Fibroblast of lung (primary cell): ENCODE data around the gene DLG2. TPM values are rescaled to one million over a fixed set of nuclear protein-coding genes. Genes with fewer than 3 reads are reported as not detected.

ENCODE experiments used
- DNase-seq, 2 donors: peaks; one replicate each; pipeline versions ENCODE4 v3.0.0 to v3.0.0-alpha.2; 2010; ENCODE audit warnings: low read depth in 2 of 2
- H2AFZ ChIP-seq: 2 replicates; pipeline ENCODE4 v1.5.1; 2012; ENCODE audit warnings: low read length, control low read depth, inconsistent platforms
- H3K27ac ChIP-seq: 2 replicates; pipeline ENCODE4 v1.5.1; 2011; ENCODE audit warnings: low read length, control low read depth; ENCODE audit not compliant: insufficient read depth
- H3K27me3 ChIP-seq: 2 replicates; pipeline ENCODE4 v1.5.1; 2011; ENCODE audit warnings: mild to moderate bottlenecking, low read length; ENCODE audit not compliant: control insufficient read depth, insufficient read depth
- H3K36me3 ChIP-seq: 2 replicates; pipeline ENCODE4 v1.5.1; 2011; ENCODE audit warnings: low read length; ENCODE audit not compliant: control insufficient read depth, insufficient read depth
- H3K4me1 ChIP-seq: 2 replicates; pipeline ENCODE4 v1.5.1; 2011; ENCODE audit warnings: low read length; ENCODE audit not compliant: control insufficient read depth, insufficient read depth; ENCODE audit errors: extremely low read depth
- H3K4me2 ChIP-seq: 2 replicates; pipeline ENCODE4 v1.5.1; 2011; ENCODE audit warnings: low read length, control low read depth; ENCODE audit not compliant: insufficient read depth; ENCODE audit errors: extremely low read depth
- H3K4me3 ChIP-seq, 4 experiments: fragments of 200-600 bp in 1 of 4; sonication (generic) in 1 of 4; replicated peaks in 1 of 4; 2 replicates each; pipeline ENCODE4 v1.5.1; 2011 to 2016; ENCODE audit warnings: low read length in 4 of 4, low read depth in 3 of 4, mild to moderate bottlenecking in 3 of 4, control low read depth in 2 of 4, inconsistent platforms in 1 of 4, mixed read lengths in 1 of 4; ENCODE audit not compliant: insufficient read depth in 1 of 4; ENCODE audit errors: control extremely low read depth in 1 of 4
- H3K79me2 ChIP-seq: 2 replicates; pipeline ENCODE4 v1.5.1; 2012; ENCODE audit warnings: mild to moderate bottlenecking, low read length, inconsistent platforms; ENCODE audit not compliant: control insufficient read depth, insufficient read depth
- H3K9ac ChIP-seq: 2 replicates; pipeline ENCODE4 v1.5.1; 2011; ENCODE audit warnings: mild to moderate bottlenecking, low read length, control low read depth; ENCODE audit not compliant: insufficient read depth
- H3K9me3 ChIP-seq: 2 replicates; pipeline ENCODE4 v1.5.1; 2012; ENCODE audit warnings: low read depth, low read length; ENCODE audit not compliant: control insufficient read depth, insufficient read depth
- H4K20me1 ChIP-seq: 2 replicates; pipeline ENCODE4 v1.5.1; 2011; ENCODE audit warnings: low read length; ENCODE audit not compliant: control insufficient read depth, insufficient read depth; ENCODE audit errors: extremely low read depth
- CTCF ChIP-seq, 2 donors: IDR thresholded peaks in 1 of 2; conservative IDR thresholded peaks in 1 of 2; 1 replicate in 1 of 2; 2 replicates in 1 of 2; pipeline ENCODE4 v1.5.1; 2011 to 2012; ENCODE audit warnings: low read length in 2 of 2, control low read depth in 1 of 2, inconsistent platforms in 1 of 2, low read depth in 1 of 2, mild to moderate bottlenecking in 1 of 2
- EZH2 ChIP-seq: IDR thresholded peaks from 2 replicates; pipeline ENCODE4 v1.5.1; 2012; ENCODE audit warnings: low read length, control low read depth, mild to moderate bottlenecking; ENCODE audit errors: missing control alignments
- polyA plus RNA-seq, 2 donors: library from polyadenylated mRNA; depleted of rRNA in 1 of 2; stranded (reverse) in 1 of 2; unstranded in 1 of 2; fragments of >200 nt; gene quantifications; 2 replicates each; pipeline ENCODE4 v1.2.1, GENCODE V29; 2011 to 2012; ENCODE audit warnings: missing spikeins in 1 of 2
- total RNA-seq: library from RNA; depleted of rRNA; stranded (reverse); fragments of >200 nt; gene quantifications from 2 replicates; pipeline ENCODE4 v1.2.1, GENCODE V29; 2014

The DLG2 gene
- total and polyA plus RNA-seq, 2 donors (not counting 1 experiment from before 2014, with no cell fraction given), result 0.77 to 2.3 TPM

DNA sequence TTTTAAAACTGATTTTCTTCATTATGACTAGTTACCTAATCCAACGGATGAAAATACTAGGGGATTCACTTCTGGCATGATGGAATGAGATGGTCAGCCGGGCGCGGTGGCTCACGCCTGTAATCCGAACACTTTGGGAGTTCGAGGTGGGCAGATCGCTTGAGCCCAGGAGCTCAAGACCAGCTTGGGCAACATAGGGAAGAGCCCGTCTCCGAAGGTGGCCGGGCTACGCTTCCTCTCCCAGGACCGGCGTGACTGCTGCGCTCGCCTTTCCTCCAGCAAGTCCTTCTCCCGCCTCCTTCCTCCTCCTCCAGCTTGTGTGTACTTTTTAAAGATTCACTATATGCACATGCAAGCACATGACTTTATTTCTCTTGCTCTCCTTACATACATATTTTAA lies 1835.6 kb downstream of the DLG2 start:
- Histone ChIP-seq H3K79me2 (no peaks in the 10 kb centered on the region), H3K27me3 (no peaks in the 10 kb centered on the region), H3K27ac (no peak overlapping the region), H4K20me1 (no peaks in the 10 kb centered on the region), H3K36me3 (no peaks in the 10 kb centered on the region), H3K4me3 (no peak overlapping the region), H2AFZ (no peak overlapping the region), H3K9ac (no peak overlapping the region), H3K9me3 (no peaks in the 10 kb centered on the region), H3K4me1 (no peaks in the 10 kb centered on the region), H3K4me2 (no peak overlapping the region)
- TF ChIP-seq EZH2 (no peak), CTCF (conservative IDR thresholded peaks at IDR 0.05 in 1 of 2, IDR thresholded peaks at IDR 0.05 in 1 of 2; ENCODE audit: low read depth in 1 of 2, low read length in 2 of 2) (no peak)
- DNase-seq, result no peak

DNA sequence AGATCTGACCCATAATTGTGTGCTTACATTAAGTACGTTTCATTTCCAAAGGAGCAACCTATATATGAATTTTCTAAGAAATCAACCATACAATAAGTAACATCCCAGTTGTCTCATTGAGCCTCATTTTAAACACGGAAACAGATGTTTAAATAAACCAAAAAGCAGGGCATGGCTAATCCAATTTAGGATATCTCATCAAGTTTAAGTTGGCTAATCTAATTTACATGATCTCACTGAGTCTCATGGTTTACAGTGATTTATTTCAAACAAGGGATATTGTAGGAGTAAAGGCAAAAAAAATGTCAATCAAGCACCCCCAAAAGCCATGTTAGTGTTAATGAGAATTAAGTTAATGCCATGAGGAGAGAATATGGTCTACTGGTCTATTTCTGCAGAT lies 1841.2 kb downstream of the DLG2 start:
- Histone ChIP-seq H3K79me2 (no peaks in the 10 kb centered on the region), H3K27me3 (no peaks in the 10 kb centered on the region), H3K36me3 (no peaks in the 10 kb centered on the region), H2AFZ (no peak overlapping the region), H4K20me1 (no peaks in the 10 kb centered on the region), H3K27ac (no peak overlapping the region), H3K4me1 (no peaks in the 10 kb centered on the region), H3K9ac (no peak overlapping the region), H3K4me3 (no peak overlapping the region), H3K4me2 (no peak overlapping the region), H3K9me3 (no peaks in the 10 kb centered on the region)
- no peak for TF ChIP-seq CTCF (conservative IDR thresholded peaks at IDR 0.05 in 1 of 2, IDR thresholded peaks at IDR 0.05 in 1 of 2; ENCODE audit: low read depth in 1 of 2, low read length in 2 of 2)
- no peak for TF ChIP-seq EZH2
- DNase-seq, result no peak

DNA sequence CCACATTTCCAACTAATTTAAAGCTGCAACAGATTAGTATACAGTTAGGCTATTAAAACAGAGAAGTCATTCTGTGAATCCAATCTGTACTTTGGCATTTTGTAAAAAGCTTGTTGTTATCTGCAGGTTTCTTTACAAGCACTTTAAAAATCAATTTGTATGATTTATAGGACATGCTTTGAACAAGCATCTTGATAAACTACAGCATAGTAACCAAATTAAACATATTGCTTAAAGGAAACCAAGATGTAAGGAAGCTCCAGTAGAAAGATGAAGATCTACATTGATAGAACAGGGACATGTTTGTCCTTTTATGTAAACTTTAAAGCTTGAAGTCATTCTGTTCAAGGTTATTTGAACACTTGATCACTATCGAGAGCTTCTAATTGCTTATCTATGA lies 1842.7 kb downstream of the DLG2 start:
- DNase-seq, result no peak
- no peaks in the 10 kb centered on the region for H3K9me3 ChIP-seq
- H3K4me2 ChIP-seq, result no peak overlapping the region
- H3K9ac ChIP-seq, result no peak overlapping the region
- no peak overlapping the region for H2AFZ ChIP-seq
- TF ChIP-seq EZH2, result no peak
- no peak for TF ChIP-seq CTCF (conservative IDR thresholded peaks at IDR 0.05 in 1 of 2, IDR thresholded peaks at IDR 0.05 in 1 of 2; ENCODE audit: low read depth in 1 of 2, low read length in 2 of 2)
- H4K20me1 ChIP-seq, result no peaks in the 10 kb centered on the region
- H3K4me1 ChIP-seq, result no peaks in the 10 kb centered on the region
- H3K27ac ChIP-seq, result no peak overlapping the region
- H3K36me3 ChIP-seq, result no peaks in the 10 kb centered on the region
- no peaks in the 10 kb centered on the region for H3K79me2 ChIP-seq
- no peak overlapping the region for H3K4me3 ChIP-seq
- H3K27me3 ChIP-seq, result no peaks in the 10 kb centered on the region
